Measurements from ENCODE around the gene LILRA2.
"Not testable (repeated sequence)": the region's sequence is repeated elsewhere in the genome, so short reads cannot be mapped to it uniquely, and the experiment has no call there.

The LILRA2 gene

GRCh38 chr19:54609356-54609791 is 35.8 kb downstream of the LILRA2 start:
- no peak for DNase-seq (ENCODE audit: low read depth)

- no peak for DNase-seq (ENCODE audit: low read depth)
Measured at GRCh38 chr19:54612428-54612827, 38.8 kb downstream of the LILRA2 start.

DNA sequence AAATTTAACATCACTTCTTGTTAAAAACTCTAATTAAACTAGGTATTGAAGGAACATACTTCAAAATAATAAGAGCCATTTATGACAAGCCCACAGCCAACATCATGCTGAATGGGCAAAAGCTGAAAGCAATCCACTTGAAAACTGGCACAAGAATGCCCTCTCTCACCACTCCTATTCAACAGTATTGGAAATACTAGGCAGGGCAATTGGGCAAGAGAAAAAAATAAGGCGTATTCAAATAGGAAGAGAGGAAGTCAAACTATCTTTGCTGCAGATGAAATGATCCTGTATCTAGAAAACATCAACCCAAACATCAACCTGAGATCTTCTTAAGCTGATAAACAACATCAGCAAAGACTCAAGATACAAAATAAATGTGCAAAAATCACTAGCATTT is 41.1 kb downstream of the LILRA2 start:
- DNase-seq (ENCODE audit: low read depth), result no peak

DNA sequence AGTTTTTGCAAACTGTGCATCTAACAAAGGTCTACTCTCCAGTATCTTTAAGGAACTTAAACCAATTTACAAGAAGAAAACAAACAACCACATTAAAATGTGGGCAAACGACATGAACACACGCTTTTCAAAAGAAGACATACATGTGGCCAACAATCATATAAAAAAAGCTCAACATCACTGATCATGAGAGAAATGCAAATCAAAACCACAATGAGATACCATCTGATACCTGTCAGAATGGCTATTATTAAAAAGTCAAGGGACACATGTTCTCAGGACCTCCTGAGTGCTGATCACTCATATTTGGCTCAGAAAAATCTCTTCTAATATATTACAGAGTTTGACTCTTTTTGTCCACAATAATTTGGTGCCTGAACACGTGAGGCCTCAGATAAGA is 42.5 kb downstream of the LILRA2 start:
- DNase-seq (ENCODE audit: low read depth), result no peak

- no peak for DNase-seq (ENCODE audit: low read depth)
Measured at GRCh38 chr19:54616821-54617560, 43.4 kb downstream of the LILRA2 start.

GRCh38 chr19:54620464-54620863 is 46.9 kb downstream of the LILRA2 start:
- DNase-seq (ENCODE audit: low read depth), result no peak

- no peak for DNase-seq (ENCODE audit: low read depth)
Measured at GRCh38 chr19:54622431-54622830, 48.8 kb downstream of the LILRA2 start.

- DNase-seq (ENCODE audit: low read depth), result not testable (repeated sequence)
Measured at GRCh38 chr19:54624234-54624633, 50.6 kb downstream of the LILRA2 start.

GRCh38 chr19:54624934-54625730 is 51.5 kb downstream of the LILRA2 start:
- DNase-seq (ENCODE audit: low read depth), result not testable (repeated sequence)

DNA sequence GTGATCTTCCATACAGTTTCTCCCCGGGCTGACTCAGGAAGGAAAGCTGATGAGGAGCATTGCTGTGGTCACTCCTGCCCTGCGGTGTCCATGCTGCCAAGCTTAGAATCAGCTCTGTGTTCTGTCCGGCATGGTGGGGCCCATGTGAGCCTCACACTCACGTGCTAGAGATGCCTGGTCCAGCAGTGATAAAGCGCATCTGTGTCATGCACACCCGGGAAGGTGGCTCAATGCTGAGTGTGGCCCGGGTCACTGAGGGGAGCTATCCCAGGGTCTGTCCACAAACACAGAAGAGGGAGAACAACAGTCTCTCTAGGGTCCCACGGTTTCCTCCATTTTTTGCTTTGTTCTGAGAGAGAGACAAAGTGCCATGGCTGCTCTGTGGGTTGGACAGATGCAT is 53.2 kb downstream of the LILRA2 start:
- DNase-seq (ENCODE audit: low read depth), result no peak

DNA sequence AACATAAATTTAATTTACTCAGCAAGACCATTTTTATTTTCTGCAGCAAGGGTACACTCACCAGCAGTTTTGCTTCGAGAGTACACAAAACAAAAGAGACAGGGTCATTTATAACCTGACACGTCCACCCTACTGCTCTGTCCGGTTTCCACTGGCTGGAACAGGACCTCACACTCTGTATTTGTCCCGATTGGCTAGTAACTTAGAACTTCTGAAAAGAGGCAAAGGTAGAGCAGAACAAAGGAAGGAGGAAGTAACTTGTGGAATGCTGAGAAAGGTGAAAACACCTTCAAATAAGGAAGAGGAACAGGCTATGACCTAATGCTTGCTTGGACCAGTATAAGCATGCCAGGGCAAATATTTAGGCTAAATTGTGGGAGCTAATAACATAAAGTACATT is 54.3 kb downstream of the LILRA2 start:
- DNase-seq (ENCODE audit: low read depth), result not testable (repeated sequence)

GRCh38 chr19:54630262-54630661 is 56.7 kb downstream of the LILRA2 start, which contains the start of gene LILRB1:
Gene LILRB1 (plus strand): TSS chr19:54630484. CDS start chr19:54631074, 590 bp downstream.
- not testable (repeated sequence) for DNase-seq (ENCODE audit: low read depth)

- no peak for DNase-seq (ENCODE audit: low read depth)
Measured at GRCh38 chr19:54630782-54631181, 57.2 kb downstream of the LILRA2 start.

- not testable (repeated sequence) for DNase-seq (ENCODE audit: low read depth)
Measured at GRCh38 chr19:54631489-54632337, 58.1 kb downstream of the LILRA2 start.

- not testable (repeated sequence) for DNase-seq (ENCODE audit: low read depth)
Measured at GRCh38 chr19:54632517-54632916, 58.9 kb downstream of the LILRA2 start.

DNA sequence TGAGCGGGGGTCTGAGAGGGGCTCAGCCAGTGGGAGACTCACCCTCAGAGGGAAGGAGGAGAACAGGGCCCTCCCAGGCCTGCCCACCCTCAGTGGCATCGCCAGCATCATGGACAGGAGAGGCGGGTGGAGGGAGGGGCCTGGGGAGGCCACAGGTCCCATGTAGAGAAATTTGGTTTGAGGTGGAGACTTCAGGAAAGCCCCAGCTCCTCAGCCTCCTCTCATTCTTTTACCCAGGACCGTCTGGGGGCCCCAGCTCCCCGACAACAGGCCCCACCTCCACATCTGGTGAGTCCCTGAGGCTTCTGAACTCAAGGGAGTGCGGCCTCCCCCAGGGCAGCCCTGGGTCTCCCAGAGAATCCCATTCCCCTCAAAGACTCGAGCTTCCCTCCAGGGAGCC is 59.8 kb downstream of the LILRA2 start:
- no peak for DNase-seq (ENCODE audit: low read depth)

DNA sequence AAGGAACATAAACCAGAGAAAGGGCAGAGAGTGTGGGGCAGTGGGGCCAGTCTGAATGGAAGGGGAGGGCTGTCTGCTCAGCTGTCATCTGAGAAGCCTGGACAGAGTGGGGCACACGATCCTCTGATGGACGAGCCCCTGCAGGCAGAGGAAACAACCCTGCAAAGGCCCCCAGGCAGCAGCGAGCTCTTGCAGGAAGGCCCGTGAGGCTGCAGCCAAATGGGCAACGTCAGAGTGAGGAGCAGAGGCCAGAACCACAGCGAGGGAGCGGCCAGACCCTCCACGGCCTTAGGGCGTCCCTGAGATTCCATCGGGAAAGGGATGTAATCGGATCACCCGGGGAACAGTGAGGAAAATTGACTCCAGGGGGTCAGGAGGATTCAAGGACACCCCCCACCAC is 62.5 kb downstream of the LILRA2 start:
- not testable (repeated sequence) for DNase-seq (ENCODE audit: low read depth)

DNA sequence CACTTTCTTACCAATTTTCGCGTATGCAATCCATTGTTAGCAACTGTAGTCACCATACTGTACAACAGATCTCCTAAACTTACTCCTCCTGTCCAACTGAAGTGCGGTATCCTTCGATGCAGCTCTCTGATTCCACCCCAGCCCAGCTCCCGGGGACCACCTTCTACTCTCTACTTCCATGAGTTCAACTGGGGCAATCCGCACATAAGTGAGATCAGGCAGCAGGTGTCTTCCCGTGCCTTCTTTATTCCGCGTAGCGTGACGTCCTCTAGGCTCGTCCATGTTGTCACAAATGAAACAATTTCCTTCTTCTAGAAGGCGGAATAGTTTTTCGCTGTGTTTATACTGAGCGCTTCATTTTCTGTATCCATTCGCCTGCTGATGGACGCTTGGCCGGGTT is 65.1 kb downstream of the LILRA2 start:
- DNase-seq (ENCODE audit: low read depth), result no peak
